Gastrocnemius medialis (tissue), 4 donors: ENCODE data around the gene SMURF1.

ENCODE experiments used
- CTCF ChIP-seq, 5 experiments: fragments of 450-650 bp in 3 of 5; fragments of 200-600 bp in 2 of 5; sonication (generic) in 2 of 5; IDR thresholded peaks in 4 of 5; conservative IDR thresholded peaks in 1 of 5; 1 replicate in 4 of 5; 2 replicates in 1 of 5; pipeline ENCODE4 v1.5.1; 2016 to 2019; ENCODE audit warnings: antibody characterized with exemption in 5 of 5, mild to moderate bottlenecking in 3 of 5, moderate library complexity in 3 of 5
- POLR2A ChIP-seq, 2 donors: fragments of 450-650 bp; IDR thresholded peaks; one replicate each; pipeline ENCODE4 v1.6.1; 2017; ENCODE audit warnings: antibody characterized with exemption in 2 of 2, mild to moderate bottlenecking in 2 of 2, moderate library complexity in 2 of 2

GRCh38 chr7:99140813-99141212 is 3.1 kb downstream of the SMURF1 start:
- TF ChIP-seq CTCF (IDR thresholded peaks at IDR 0.05 in 4 of 5, conservative IDR thresholded peaks at IDR 0.05 in 1 of 5) (no peak), POLR2A (IDR thresholded peaks at IDR 0.05) (no peak)
